Measurements from ENCODE around the gene NT5M.

The NT5M gene

GRCh38 chr17:17344507-17345293, 41.5 kb downstream of the NT5M start:
- Histone ChIP-seq H4K5ac (ENCODE audit: low read length) (no peak overlapping the region), H3K23ac (ENCODE audit: low read length) (no peak overlapping the region), H3K56ac (ENCODE audit: low read length) (no peak overlapping the region), H3K27ac (ENCODE audit: low read depth, low read length) (no peak overlapping the region), H2BK120ac (ENCODE audit: low read depth, low read length) (no peak overlapping the region), H3K4me2 (ENCODE audit: low read length) (no peak overlapping the region), H3K4ac (ENCODE audit: low read depth, low read length) (no peak overlapping the region), H4K8ac (ENCODE audit: low read depth, low read length) (no peak overlapping the region), H2BK15ac (replicated peaks; ENCODE audit: low read depth) (no peak overlapping the region), H3K27me3 (ENCODE audit: insufficient read depth, low read length, poor library complexity) (no peaks in the 10 kb centered on the region), H2AK5ac (ENCODE audit: low read length) (no peak overlapping the region), H3K4me3 (ENCODE audit: low read length) (no peak overlapping the region), H3K4me1 (ENCODE audit: control insufficient read depth, low read depth, low read length) (no peaks in the 10 kb centered on the region), H3K79me1 (ENCODE audit: low read length) (no peaks in the 10 kb centered on the region), H3K9ac (ENCODE audit: low read length) (no peak overlapping the region), H3K18ac (ENCODE audit: low read length) (no peak overlapping the region), H2BK5ac (ENCODE audit: low read length) (no peak overlapping the region), H3K36me3 (ENCODE audit: control insufficient read depth, insufficient read depth, low read length) (no peaks in the 10 kb centered on the region), H3K79me2 (ENCODE audit: control insufficient read depth, insufficient read depth, low read length) (no peaks in the 10 kb centered on the region)
- no CpG with 5 or more reads among the region's 14 CpGs for WGBS (ENCODE audit: extremely low coverage, insufficient coverage, low lambda C conversion rate)
- no peak for DNase-seq

- Histone ChIP-seq H2BK5ac (ENCODE audit: low read length) (no peak overlapping the region), H3K79me2 (ENCODE audit: control insufficient read depth, insufficient read depth, low read length) (no peaks in the 10 kb centered on the region), H4K8ac (ENCODE audit: low read depth, low read length) (no peak overlapping the region), H3K27me3 (ENCODE audit: insufficient read depth, low read length, poor library complexity) (no peaks in the 10 kb centered on the region), H3K79me1 (ENCODE audit: low read length) (no peaks in the 10 kb centered on the region), H2AK5ac (ENCODE audit: low read length) (no peak overlapping the region), H2BK15ac (replicated peaks; ENCODE audit: low read depth) (no peak overlapping the region), H3K4me2 (ENCODE audit: low read length) (no peak overlapping the region), H4K5ac (ENCODE audit: low read length) (no peak overlapping the region), H3K36me3 (ENCODE audit: control insufficient read depth, insufficient read depth, low read length) (no peaks in the 10 kb centered on the region), H3K4ac (ENCODE audit: low read depth, low read length) (no peak overlapping the region), H2BK120ac (ENCODE audit: low read depth, low read length) (no peak overlapping the region), H3K4me1 (ENCODE audit: control insufficient read depth, low read depth, low read length) (no peaks in the 10 kb centered on the region), H3K56ac (ENCODE audit: low read length) (no peak overlapping the region), H3K4me3 (ENCODE audit: low read length) (no peak overlapping the region), H3K18ac (ENCODE audit: low read length) (no peak overlapping the region), H3K27ac (ENCODE audit: low read depth, low read length) (no peak overlapping the region), H3K9ac (ENCODE audit: low read length) (no peak overlapping the region), H3K23ac (ENCODE audit: low read length) (no peak overlapping the region)
- DNase-seq: no peak
- no CpG with 5 or more reads among the region's 4 CpGs for WGBS (ENCODE audit: extremely low coverage, insufficient coverage, low lambda C conversion rate)
Observed at GRCh38 chr17:17345294-17345597, 42.1 kb downstream of the NT5M start.

- Histone ChIP-seq H2BK5ac (ENCODE audit: low read length) (no peak overlapping the region), H3K18ac (ENCODE audit: low read length) (no peak overlapping the region), H2BK15ac (replicated peaks; ENCODE audit: low read depth) (no peak overlapping the region), H3K4me3 (ENCODE audit: low read length) (no peak overlapping the region), H3K4me2 (ENCODE audit: low read length) (no peak overlapping the region), H3K23ac (ENCODE audit: low read length) (no peak overlapping the region), H3K27ac (ENCODE audit: low read depth, low read length) (no peak overlapping the region), H3K36me3 (ENCODE audit: control insufficient read depth, insufficient read depth, low read length) (no peaks in the 10 kb centered on the region), H4K8ac (ENCODE audit: low read depth, low read length) (no peak overlapping the region), H3K79me2 (ENCODE audit: control insufficient read depth, insufficient read depth, low read length) (no peaks in the 10 kb centered on the region), H3K4ac (ENCODE audit: low read depth, low read length) (no peak overlapping the region), H3K9ac (ENCODE audit: low read length) (no peak overlapping the region), H4K5ac (ENCODE audit: low read length) (no peak overlapping the region), H2AK5ac (ENCODE audit: low read length) (no peak overlapping the region), H3K27me3 (ENCODE audit: insufficient read depth, low read length, poor library complexity) (no peaks in the 10 kb centered on the region), H3K4me1 (ENCODE audit: control insufficient read depth, low read depth, low read length) (no peaks in the 10 kb centered on the region), H3K56ac (ENCODE audit: low read length) (no peak overlapping the region), H3K79me1 (ENCODE audit: low read length) (no peaks in the 10 kb centered on the region), H2BK120ac (ENCODE audit: low read depth, low read length) (no peak overlapping the region)
- no CpG with 5 or more reads among the region's 14 CpGs for WGBS (ENCODE audit: extremely low coverage, insufficient coverage, low lambda C conversion rate)
- DNase-seq: no peak
Observed at GRCh38 chr17:17345686-17346427, 42.7 kb downstream of the NT5M start.

- no peak overlapping the region for H3K4me2 ChIP-seq (ENCODE audit: low read length)
- WGBS (ENCODE audit: extremely low coverage, insufficient coverage, low lambda C conversion rate): no CpG with 5 or more reads among the region's 31 CpGs
- H3K23ac ChIP-seq (ENCODE audit: low read length): no peak overlapping the region
- H2AK5ac ChIP-seq (ENCODE audit: low read length): no peak overlapping the region
- H2BK5ac ChIP-seq (ENCODE audit: low read length): no peak overlapping the region
- no peak overlapping the region for H4K8ac ChIP-seq (ENCODE audit: low read depth, low read length)
- H3K79me2 ChIP-seq (ENCODE audit: control insufficient read depth, insufficient read depth, low read length): no peaks in the 10 kb centered on the region
- H3K27ac ChIP-seq (ENCODE audit: low read depth, low read length): no peak overlapping the region
- no peak overlapping the region for H3K4me3 ChIP-seq (ENCODE audit: low read length)
- H2BK120ac ChIP-seq (ENCODE audit: low read depth, low read length): no peak overlapping the region
- no peak overlapping the region for H3K56ac ChIP-seq (ENCODE audit: low read length)
- H3K27me3 ChIP-seq (ENCODE audit: insufficient read depth, low read length, poor library complexity): no peaks in the 10 kb centered on the region
- H3K4ac ChIP-seq (ENCODE audit: low read depth, low read length): no peak overlapping the region
- no peak overlapping the region for H2BK15ac ChIP-seq (replicated peaks; ENCODE audit: low read depth)
- H3K9ac ChIP-seq (ENCODE audit: low read length): no peak overlapping the region
- no peak for DNase-seq
- H3K36me3 ChIP-seq (ENCODE audit: control insufficient read depth, insufficient read depth, low read length): no peaks in the 10 kb centered on the region
- H3K18ac ChIP-seq (ENCODE audit: low read length): no peak overlapping the region
- no peaks in the 10 kb centered on the region for H3K4me1 ChIP-seq (ENCODE audit: control insufficient read depth, low read depth, low read length)
- H4K5ac ChIP-seq (ENCODE audit: low read length): no peak overlapping the region
- no peaks in the 10 kb centered on the region for H3K79me1 ChIP-seq (ENCODE audit: low read length)
Observed at GRCh38 chr17:17346428-17347233, 43.5 kb downstream of the NT5M start.

- H2AK5ac ChIP-seq (ENCODE audit: low read length): no peak overlapping the region
- no peak overlapping the region for H3K4me3 ChIP-seq (ENCODE audit: low read length)
- no peak overlapping the region for H3K56ac ChIP-seq (ENCODE audit: low read length)
- H3K23ac ChIP-seq (ENCODE audit: low read length): no peak overlapping the region
- no peak overlapping the region for H3K27ac ChIP-seq (ENCODE audit: low read depth, low read length)
- H2BK5ac ChIP-seq (ENCODE audit: low read length): no peak overlapping the region
- no peaks in the 10 kb centered on the region for H3K27me3 ChIP-seq (ENCODE audit: insufficient read depth, low read length, poor library complexity)
- H4K5ac ChIP-seq (ENCODE audit: low read length): no peak overlapping the region
- H3K4me1 ChIP-seq (ENCODE audit: control insufficient read depth, low read depth, low read length): no peaks in the 10 kb centered on the region
- H3K79me2 ChIP-seq (ENCODE audit: control insufficient read depth, insufficient read depth, low read length): no peaks in the 10 kb centered on the region
- H3K79me1 ChIP-seq (ENCODE audit: low read length): no peaks in the 10 kb centered on the region
- H3K36me3 ChIP-seq (ENCODE audit: control insufficient read depth, insufficient read depth, low read length): no peaks in the 10 kb centered on the region
- H3K18ac ChIP-seq (ENCODE audit: low read length): no peak overlapping the region
- H3K4ac ChIP-seq (ENCODE audit: low read depth, low read length): no peak overlapping the region
- H3K4me2 ChIP-seq (ENCODE audit: low read length): no peak overlapping the region
- H4K8ac ChIP-seq (ENCODE audit: low read depth, low read length): no peak overlapping the region
- no peak for DNase-seq
- no peak overlapping the region for H2BK15ac ChIP-seq (replicated peaks; ENCODE audit: low read depth)
- no peak overlapping the region for H2BK120ac ChIP-seq (ENCODE audit: low read depth, low read length)
- no peak overlapping the region for H3K9ac ChIP-seq (ENCODE audit: low read length)
- no CpG with 5 or more reads among the region's 15 CpGs for WGBS (ENCODE audit: extremely low coverage, insufficient coverage, low lambda C conversion rate)
Observed at GRCh38 chr17:17347234-17347955, 44.2 kb downstream of the NT5M start.
